Measurements from ENCODE around the gene BMPER. TPM values are rescaled to one million over a fixed set of nuclear protein-coding genes. Genes with fewer than 3 reads are reported as not detected.
A peak's percentile ranks its signal among the peaks of the same experiment; 100 is the strongest.

Gene BMPER
- total RNA-seq, 1 donor = 11.2 TPM

DNA sequence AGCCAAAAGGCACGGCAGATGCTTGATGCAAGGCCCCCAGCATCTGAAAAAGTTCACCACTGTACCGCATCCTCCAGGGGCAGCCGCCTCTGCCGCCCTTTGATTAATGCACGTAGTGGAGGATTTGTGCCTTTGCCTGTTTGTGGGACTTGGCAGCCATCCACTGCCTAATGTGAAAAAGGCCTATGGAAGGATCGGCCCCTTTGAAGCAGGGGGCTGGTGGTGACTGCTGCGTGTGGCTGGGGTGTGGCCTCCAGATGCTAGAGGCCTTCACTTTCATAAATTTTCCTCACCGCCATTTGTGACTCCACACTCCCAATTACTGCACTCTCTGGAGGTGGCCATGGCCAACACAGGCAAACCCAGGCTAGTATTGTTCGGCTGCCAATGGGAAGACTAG lies 226.0 kb downstream of the BMPER start:
- Histone ChIP-seq H2AFZ (ENCODE audit: low read length) (no peak overlapping the region), H3K4me2 (ENCODE audit: insufficient read depth, low read length) (no peak overlapping the region), H3K27me3 (ENCODE audit: insufficient read depth, low read length) (no peaks in the 10 kb centered on the region), H4K20me1 (ENCODE audit: insufficient read depth, low read length) (peaks cover 1% of the 10 kb centered on the region), H3K4me1 (ENCODE audit: insufficient read depth, low read length) (peaks cover 38% of the 10 kb centered on the region), H3K4me3 (ENCODE audit: insufficient read depth, low read length) (no peak overlapping the region), H3K27ac (ENCODE audit: low read depth, low read length) (no peak overlapping the region), H3K36me3 (ENCODE audit: insufficient read depth, low read length) (no peaks in the 10 kb centered on the region), H3K9me3 (ENCODE audit: low read depth, low read length) (no peaks in the 10 kb centered on the region), H3K79me2 (ENCODE audit: insufficient read depth, low read length) (peaks cover 1% of the 10 kb centered on the region)
- no peak for DNase-seq (ENCODE audit: insufficient read length, low spot score, missing footprints)
- TF ChIP-seq, protein P1, sequence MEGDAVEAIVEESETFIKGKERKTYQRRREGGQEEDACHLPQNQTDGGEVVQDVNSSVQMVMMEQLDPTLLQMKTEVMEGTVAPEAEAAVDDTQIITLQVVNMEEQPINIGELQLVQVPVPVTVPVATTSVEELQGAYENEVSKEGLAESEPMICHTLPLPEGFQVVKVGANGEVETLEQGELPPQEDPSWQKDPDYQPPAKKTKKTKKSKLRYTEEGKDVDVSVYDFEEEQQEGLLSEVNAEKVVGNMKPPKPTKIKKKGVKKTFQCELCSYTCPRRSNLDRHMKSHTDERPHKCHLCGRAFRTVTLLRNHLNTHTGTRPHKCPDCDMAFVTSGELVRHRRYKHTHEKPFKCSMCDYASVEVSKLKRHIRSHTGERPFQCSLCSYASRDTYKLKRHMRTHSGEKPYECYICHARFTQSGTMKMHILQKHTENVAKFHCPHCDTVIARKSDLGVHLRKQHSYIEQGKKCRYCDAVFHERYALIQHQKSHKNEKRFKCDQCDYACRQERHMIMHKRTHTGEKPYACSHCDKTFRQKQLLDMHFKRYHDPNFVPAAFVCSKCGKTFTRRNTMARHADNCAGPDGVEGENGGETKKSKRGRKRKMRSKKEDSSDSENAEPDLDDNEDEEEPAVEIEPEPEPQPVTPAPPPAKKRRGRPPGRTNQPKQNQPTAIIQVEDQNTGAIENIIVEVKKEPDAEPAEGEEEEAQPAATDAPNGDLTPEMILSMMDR (IDR thresholded peaks at IDR 0.05; ENCODE audit: extremely low read depth, low read depth, low read length) = no peak

DNA sequence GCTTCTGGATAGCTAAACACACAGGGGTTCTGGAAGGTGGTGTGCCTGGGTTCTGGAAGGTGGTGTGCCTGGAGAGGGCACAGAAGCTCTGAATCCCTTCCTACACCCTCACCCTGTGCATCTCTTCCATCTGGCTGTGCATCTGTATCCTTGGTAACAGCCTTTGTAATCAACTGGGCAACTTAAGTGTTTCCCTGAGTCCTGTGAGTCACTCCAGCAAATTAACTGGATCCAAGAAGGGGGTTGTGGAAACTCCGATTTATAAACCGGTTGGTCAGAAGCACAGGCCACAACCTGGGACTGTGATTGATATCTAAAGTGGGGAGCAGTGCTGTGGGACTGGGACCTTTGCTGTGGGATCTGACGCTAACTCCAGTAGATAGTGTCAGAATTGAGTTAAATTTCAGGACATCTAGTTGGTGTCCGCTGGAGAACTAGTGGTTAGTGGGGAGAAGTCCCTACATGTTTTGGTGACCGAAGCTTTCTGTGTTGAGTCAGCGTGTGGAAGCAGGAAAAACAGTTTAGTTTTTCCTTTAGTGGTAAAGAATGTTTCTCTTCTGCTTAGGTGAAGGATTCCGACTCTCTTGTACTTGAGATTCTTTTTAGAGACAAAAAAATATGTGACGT lies 228.1 kb downstream of the BMPER start:
- peaks cover 31% of the 10 kb centered on the region for H3K4me1 ChIP-seq (ENCODE audit: insufficient read depth, low read length)
- H4K20me1 ChIP-seq (ENCODE audit: insufficient read depth, low read length) = peaks cover 4% of the 10 kb centered on the region
- H3K27ac ChIP-seq (ENCODE audit: low read depth, low read length) = peak overlapping the region; percentile 91
- no peaks in the 10 kb centered on the region for H3K36me3 ChIP-seq (ENCODE audit: insufficient read depth, low read length)
- H3K27me3 ChIP-seq (ENCODE audit: insufficient read depth, low read length) = no peaks in the 10 kb centered on the region
- H3K79me2 ChIP-seq (ENCODE audit: insufficient read depth, low read length) = peaks cover 4% of the 10 kb centered on the region
- TF ChIP-seq, protein P1 (IDR thresholded peaks at IDR 0.05; ENCODE audit: extremely low read depth, low read depth, low read length) = no peak
- peak; percentile 96 for DNase-seq (ENCODE audit: insufficient read length, low spot score, missing footprints)
- peak overlapping the region; percentile 76 for H3K4me2 ChIP-seq (ENCODE audit: insufficient read depth, low read length)
- H3K4me3 ChIP-seq (ENCODE audit: insufficient read depth, low read length) = peak overlapping the region; percentile 48
- no peaks in the 10 kb centered on the region for H3K9me3 ChIP-seq (ENCODE audit: low read depth, low read length)
- peak overlapping the region; percentile 69 for H2AFZ ChIP-seq (ENCODE audit: low read length)

DNA sequence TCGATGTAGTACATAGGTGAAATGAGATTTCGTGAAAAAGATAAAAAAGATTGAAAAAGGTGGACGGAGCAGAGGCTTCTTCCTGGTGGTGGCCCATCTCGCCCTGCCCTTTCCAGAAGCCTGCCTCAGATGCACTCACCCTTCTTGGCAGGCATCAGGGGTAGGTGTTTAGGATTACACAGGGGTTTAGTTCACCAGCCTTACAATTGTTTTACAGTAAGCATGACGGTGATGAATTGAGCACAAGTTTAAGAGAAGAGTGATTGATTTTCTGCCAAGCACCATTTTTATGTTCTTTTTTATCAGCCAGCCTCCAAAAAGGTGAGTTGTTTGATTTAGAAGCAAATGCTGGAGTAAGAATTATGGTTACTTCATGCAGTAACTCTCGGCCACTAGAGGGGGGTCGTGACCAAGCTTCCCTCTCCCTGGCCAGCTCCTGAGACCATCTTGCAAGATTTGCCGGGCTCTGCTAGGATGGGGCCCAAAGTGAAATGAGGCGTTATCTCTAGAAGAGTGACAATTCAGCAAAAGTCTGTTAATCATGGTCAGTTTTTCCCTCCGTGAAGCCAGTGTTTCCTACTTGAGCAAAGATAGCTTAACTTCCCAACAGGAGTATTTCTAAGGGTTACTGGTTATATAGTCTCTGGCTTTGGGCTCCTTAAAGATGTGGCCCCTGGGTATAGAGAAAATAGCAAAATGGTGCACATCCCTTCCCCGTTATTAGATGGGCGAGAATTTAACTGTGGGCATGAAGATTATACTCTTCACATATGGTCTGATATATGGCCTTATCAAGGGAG lies 228.8 kb downstream of the BMPER start:
- H3K4me2 ChIP-seq (ENCODE audit: insufficient read depth, low read length) = peak overlapping the region; percentile 76
- H3K4me1 ChIP-seq (ENCODE audit: insufficient read depth, low read length) = peaks cover 28% of the 10 kb centered on the region

More for the DNA sequence above, 228.8 kb downstream of the BMPER start:
- Histone ChIP-seq H3K79me2 (ENCODE audit: insufficient read depth, low read length) (peaks cover 4% of the 10 kb centered on the region), H3K27me3 (ENCODE audit: insufficient read depth, low read length) (no peaks in the 10 kb centered on the region), H3K4me3 (ENCODE audit: insufficient read depth, low read length) (peak overlapping the region; percentile 48), H3K9me3 (ENCODE audit: low read depth, low read length) (no peaks in the 10 kb centered on the region), H3K36me3 (ENCODE audit: insufficient read depth, low read length) (no peaks in the 10 kb centered on the region), H3K27ac (ENCODE audit: low read depth, low read length) (peak overlapping the region; percentile 91), H4K20me1 (ENCODE audit: insufficient read depth, low read length) (peaks cover 4% of the 10 kb centered on the region), H2AFZ (ENCODE audit: low read length) (no peak overlapping the region)
- TF ChIP-seq, protein P1 (IDR thresholded peaks at IDR 0.05; ENCODE audit: extremely low read depth, low read depth, low read length) = peak; percentile 87
- DNase-seq (ENCODE audit: insufficient read length, low spot score, missing footprints) = peak; percentile 86

All from osteoblast (primary cell).